HG02840 (cell line): ENCODE data around the gene FOXC2.
"Not testable (repeated sequence)": the region's sequence is repeated elsewhere in the genome, so short reads cannot be mapped to it uniquely, and the experiment has no call there.

ENCODE experiments used
- ATAC-seq: cut with Tn5 transposase; IDR thresholded peaks from one replicate; pipeline ENCODE4 v1.9.1; 2021; ENCODE audit warnings: mild to moderate bottlenecking, moderate library complexity, moderate number of reproducible peaks; ENCODE audit not compliant: unreplicated experiment, low FRiP score

FOXC2 gene

GRCh38 chr16:86584071-86584685 is 17.5 kb downstream of the FOXC2 start:
- no peak for ATAC-seq

- no peak for ATAC-seq
These were observed 18.4 kb downstream of the FOXC2 start for GRCh38 chr16:86584726-86585721.

GRCh38 chr16:86585821-86586611 is 19.4 kb downstream of the FOXC2 start:
- no peak for ATAC-seq

GRCh38 chr16:86587487-86587886 is 20.9 kb downstream of the FOXC2 start:
- no peak for ATAC-seq

- not testable (repeated sequence) for ATAC-seq
These were observed 21.3 kb downstream of the FOXC2 start for GRCh38 chr16:86587955-86588354.

GRCh38 chr16:86590501-86591144 is 24.0 kb downstream of the FOXC2 start:
- ATAC-seq, result no peak

GRCh38 chr16:86591270-86591669 is 24.6 kb downstream of the FOXC2 start:
- ATAC-seq, result no peak

- no peak for ATAC-seq
These were observed 27.4 kb downstream of the FOXC2 start for GRCh38 chr16:86593913-86594620.

- no peak for ATAC-seq
These were observed 28.1 kb downstream of the FOXC2 start for GRCh38 chr16:86594721-86595120.

- ATAC-seq, result no peak
These were observed 29.5 kb downstream of the FOXC2 start for GRCh38 chr16:86595983-86596605.

- ATAC-seq, result no peak
These were observed 30.7 kb downstream of the FOXC2 start for GRCh38 chr16:86597126-86597879.

- no peak for ATAC-seq
These were observed 31.4 kb downstream of the FOXC2 start for GRCh38 chr16:86597880-86598606.

GRCh38 chr16:86598607-86599565 is 32.3 kb downstream of the FOXC2 start:
- no peak for ATAC-seq

GRCh38 chr16:86601356-86601755 is 34.7 kb downstream of the FOXC2 start:
- no peak for ATAC-seq

- no peak for ATAC-seq
These were observed 35.9 kb downstream of the FOXC2 start for GRCh38 chr16:86602521-86602920.

GRCh38 chr16:86604436-86605193 is 38.0 kb downstream of the FOXC2 start:
- no peak for ATAC-seq
